Anterior cingulate cortex (tissue), 58 donors: ENCODE results near the gene CLCN1.
"Not testable (repeated sequence)": the region's sequence is repeated elsewhere in the genome, so short reads cannot be mapped to it uniquely, and the experiment has no call there.

ENCODE experiments used
- DNase-seq, 58 donors: peaks; one replicate each; lab custom pipeline; 2025; lab: John Stamatoyannopoulos, UW

Gene CLCN1

DNA sequence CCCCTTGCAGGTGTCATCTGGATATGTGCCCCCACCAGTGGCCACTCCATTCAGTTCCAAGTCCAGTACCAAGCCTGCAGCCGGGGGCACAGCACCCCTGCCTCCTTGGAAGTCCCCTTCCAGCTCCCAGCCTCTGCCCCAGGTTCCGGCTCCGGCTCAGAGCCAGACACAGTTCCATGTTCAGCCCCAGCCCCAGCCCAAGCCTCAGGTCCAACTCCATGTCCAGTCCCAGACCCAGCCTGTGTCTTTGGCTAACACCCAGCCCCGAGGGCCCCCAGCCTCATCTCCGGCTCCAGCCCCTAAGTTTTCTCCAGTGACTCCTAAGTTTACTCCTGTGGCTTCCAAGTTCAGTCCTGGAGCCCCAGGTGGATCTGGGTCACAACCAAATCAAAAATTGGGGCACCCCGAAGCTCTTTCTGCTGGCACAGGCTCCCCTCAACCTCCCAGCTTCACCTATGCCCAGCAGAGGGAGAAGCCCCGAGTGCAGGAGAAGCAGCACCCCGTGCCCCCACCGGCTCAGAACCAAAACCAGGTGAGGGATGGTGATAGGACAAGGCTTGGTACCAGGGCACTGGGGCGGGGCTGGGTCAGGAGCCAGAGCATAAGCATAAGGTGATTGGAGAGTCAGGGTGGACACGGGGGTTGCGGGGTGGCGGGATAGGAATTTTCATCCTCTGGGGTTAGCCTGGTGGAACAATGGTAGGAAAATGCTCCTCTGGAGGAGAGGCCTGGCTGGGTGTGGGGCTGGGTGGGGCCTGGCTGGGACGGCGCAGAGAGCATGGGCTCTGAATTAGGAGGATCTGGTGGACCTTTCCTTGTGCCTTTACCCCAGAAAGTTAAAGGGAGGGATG lies 67.1 kb downstream of the CLCN1 start:
- no peak for DNase-seq

- DNase-seq: no peak
Observed at GRCh38 chr7:143383642-143383957, 67.7 kb downstream of the CLCN1 start.

DNA sequence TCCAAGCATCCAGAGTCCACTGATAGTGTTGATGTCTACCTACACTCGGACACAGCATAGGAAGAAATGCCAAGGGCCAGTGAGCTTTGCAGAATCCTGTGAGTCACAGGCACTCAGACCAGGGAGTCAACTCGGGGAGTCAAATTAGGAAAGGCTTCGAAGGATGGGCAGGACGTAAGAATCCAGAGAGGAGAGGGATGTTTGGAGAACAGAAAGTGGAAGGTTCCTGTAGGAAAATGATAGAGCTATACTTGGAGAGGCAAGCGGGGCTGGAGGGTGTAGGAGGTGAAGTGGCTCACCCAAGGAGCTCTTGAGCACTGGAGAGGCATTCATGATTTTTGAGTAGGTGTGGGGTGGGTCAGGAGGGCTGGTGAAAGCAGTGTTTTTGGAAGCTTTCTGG lies 68.2 kb downstream of the CLCN1 start:
- DNase-seq: no peak

GRCh38 chr7:143384661-143385631 lies 69.0 kb downstream of the CLCN1 start:
- DNase-seq: no peak

DNA sequence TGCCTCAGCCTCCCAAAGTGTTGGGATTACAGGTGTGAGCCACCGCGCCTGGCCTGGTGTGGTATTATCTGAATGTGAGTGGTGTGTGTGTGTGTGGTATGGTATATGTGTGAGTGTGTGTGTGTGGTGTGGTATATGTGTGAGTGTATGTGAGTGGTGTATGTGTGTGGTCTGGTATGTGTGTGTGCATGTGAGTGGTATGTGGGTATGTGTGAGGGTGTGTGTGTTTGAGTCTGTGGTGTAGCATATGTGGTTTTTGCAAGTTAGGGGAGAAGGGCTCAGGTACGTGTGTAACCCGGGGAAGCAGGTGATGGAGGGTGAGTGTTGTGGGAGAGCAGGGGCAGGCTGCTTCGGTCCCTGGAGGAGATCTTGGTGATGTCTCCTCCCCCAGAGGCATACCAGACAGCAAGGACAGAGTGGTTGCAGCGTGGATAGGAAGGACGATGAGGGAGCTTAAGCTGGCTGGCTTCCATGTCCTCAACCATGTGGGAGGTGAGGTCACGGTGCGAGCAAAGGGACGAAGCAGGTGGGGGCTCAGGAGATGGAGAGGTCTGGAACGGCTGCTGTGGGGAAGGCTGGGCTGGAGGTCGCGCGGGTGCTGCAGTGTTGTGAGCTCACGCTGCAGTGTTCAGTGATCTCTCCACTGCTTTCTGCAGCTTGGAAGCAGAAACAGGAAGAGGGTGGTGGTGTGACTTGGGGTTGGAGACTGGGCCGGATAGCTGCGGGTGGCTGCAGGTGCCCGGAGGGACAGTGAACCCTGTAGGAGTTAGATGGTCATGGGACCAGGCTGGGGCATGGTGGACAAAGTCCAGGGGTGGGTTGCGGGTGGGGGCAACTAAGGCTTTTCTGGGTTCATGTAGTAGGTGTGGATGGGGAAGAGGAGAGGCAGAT lies 70.2 kb downstream of the CLCN1 start:
- peak in 4 of 58 donors; percentile 15 to 33 (median 26) for DNase-seq

- no peak for DNase-seq
Observed at GRCh38 chr7:143387156-143387975, 71.5 kb downstream of the CLCN1 start.

DNA sequence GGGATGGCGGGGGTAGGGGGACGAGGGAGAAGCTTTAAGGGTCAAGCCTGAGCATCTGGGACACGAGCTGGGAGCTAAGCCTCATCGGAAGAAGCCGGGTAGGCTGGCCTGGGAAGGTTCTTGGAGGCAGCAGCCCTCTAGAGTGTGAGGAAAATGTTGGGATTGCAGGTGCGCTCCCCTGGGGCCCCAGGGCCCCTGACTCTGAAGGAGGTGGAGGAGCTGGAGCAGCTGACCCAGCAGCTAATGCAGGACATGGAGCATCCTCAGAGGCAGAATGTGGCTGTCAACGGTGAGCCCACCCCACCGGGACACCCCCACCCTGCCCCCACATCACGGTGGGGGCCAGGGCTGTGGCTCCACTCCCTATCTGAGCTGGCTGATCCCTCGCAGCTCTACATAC lies 72.1 kb downstream of the CLCN1 start:
- DNase-seq: no peak

DNA sequence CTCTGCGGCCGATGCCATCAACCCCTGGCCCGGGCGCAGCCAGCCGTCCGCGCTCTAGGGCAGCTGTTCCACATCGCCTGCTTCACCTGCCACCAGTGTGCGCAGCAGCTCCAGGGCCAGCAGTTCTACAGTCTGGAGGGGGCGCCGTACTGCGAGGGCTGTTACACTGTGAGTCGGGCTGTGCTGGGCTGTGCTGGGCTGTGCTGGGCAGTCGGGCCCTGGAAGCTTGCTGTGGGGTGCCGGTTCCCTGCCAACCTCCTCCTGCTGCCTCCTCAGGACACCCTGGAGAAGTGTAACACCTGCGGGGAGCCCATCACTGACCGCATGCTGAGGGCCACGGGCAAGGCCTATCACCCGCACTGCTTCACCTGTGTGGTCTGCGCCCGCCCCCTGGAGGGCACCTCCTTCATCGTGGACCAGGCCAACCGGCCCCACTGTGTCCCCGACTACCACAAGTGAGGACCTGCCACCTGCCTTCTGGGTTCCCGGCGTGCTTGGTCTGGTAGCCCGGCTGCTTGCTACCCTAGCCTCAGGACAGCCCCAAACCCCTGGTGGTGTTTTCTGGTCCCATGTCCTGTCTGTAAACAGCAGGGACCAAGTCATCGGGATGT lies 72.7 kb downstream of the CLCN1 start:
- no peak for DNase-seq

DNA sequence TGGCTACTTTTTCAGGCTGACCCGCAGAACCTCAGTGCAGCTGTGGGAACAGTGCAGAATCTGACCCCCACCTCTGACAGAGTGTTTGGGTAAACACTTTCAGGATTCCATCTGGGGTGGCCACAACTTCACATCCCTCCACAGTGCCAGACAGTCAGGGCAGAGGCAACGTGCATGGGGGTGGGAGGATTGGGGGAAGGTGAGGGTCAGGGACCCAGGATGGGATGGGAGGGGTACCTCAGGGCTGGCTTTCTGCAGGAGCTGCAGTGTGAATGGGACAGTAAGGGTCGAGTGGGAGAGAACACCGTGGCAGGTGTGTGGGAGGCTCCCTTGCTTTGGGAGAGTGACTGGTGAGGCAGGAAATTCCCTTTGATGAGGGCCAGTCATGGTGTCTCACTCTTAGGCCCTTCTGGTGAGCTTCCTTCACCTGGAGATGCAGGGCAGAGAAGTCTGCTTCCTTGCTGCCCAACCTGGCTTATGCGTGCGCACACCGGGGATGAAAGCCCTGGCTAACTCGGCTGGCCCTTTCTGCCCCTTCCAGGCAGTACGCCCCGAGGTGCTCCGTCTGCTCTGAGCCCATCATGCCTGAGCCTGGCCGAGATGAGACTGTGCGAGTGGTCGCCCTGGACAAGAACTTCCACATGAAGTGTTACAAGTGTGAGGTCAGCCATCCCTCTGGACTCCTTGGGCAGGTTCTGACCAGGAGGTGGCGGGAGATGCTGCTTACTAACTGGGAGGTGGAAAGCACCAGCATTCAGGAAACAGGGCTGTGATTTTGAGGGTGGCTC lies 73.6 kb downstream of the CLCN1 start:
- no peak for DNase-seq

DNA sequence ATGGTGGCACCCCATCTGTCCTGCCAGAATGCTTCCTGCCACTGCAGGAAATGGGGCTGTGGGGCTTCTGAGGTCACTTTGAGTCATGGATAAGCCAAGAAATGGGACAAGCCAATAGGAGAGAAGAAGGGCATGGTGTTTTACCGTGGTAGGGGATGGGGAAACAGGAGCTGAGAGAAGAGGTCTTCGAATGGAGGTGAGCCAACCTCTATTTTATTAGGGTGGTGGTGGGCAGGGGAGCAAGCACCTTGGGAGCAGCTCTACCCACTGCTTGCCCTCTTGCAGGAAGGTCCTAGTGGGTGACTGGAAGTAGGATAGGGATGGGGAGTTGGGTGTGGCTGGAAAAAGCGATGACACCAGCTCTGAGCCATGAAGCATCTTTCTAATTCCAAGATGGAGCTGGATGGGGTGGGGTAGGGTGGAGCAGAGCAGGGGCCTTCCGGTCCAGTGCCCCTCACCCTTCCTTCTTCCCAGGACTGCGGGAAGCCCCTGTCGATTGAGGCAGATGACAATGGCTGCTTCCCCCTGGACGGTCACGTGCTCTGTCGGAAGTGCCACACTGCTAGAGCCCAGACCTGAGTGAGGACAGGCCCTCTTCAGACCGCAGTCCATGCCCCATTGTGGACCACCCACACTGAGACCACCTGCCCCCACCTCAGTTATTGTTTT lies 74.3 kb downstream of the CLCN1 start:
- no peak for DNase-seq

DNA sequence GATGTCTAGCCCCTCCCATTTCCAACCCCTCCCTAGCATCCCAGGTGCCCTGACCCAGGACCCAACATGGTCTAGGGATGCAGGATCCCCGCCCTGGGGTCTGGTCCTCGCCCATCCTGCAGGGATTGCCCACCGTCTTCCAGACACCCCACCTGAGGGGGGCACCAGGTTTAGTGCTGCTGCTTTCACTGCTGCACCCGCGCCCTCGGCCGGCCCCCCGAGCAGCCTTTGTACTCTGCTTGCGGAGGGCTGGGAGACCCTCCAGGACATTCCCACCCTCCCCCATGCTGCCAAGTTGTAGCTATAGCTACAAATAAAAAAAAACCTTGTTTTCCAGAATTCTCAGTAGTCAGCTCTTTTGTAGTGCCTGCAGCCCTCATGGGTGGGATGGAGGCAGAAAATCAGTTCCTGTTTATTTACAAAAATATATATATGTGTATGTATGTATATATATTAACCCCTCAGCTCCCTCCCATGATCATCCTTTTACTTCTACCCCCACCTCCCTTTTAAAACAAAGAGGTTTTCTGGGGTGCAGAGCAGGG lies 74.9 kb downstream of the CLCN1 start:
- no peak for DNase-seq

GRCh38 chr7:143391462-143392404 lies 75.8 kb downstream of the CLCN1 start:
- DNase-seq: no peak

GRCh38 chr7:143392427-143392826 lies 76.5 kb downstream of the CLCN1 start:
- not testable (repeated sequence) for DNase-seq

GRCh38 chr7:143392875-143393266 lies 77.0 kb downstream of the CLCN1 start:
- DNase-seq: no peak

- DNase-seq: no peak
Observed at GRCh38 chr7:143393267-143394041, 77.5 kb downstream of the CLCN1 start.

- DNase-seq: no peak
Observed at GRCh38 chr7:143394068-143394467, 78.2 kb downstream of the CLCN1 start.
